GM12878 (cell line): ENCODE measurements around the gene NAP1L4. TPM values are rescaled to one million over a fixed set of nuclear protein-coding genes. Genes with fewer than 3 reads are reported as not detected.

Experiments used
- ATAC-seq: fragments of 200-7000 bp; cut with Tn5 transposase; 3 replicates; pipeline ENCODE4 v1.9.1; 2020; ENCODE audit warnings: mild to moderate bottlenecking, moderate library complexity
- BruUV-seq: library from RNA; stranded (reverse); fragments of 400-500 nt; replicated peaks from 2 replicates; lab custom pipeline; 2021; lab: Mats Ljungman, UMichigan
- CTCF ChIA-PET: fragments of 300-600 bp; sonication (Branson Sonifier 250); formaldehyde crosslinking; extraction: SDS; loops from one replicate; lab custom pipeline; 2021; ENCODE audit warnings: inconsistent platforms; lab: Yijun Ruan, JAX
- POLR2A ChIA-PET: fragments of 350-600 bp; formaldehyde crosslinking; extraction: SDS; loops from one replicate; lab custom pipeline; 2021; ENCODE audit warnings: inconsistent platforms; lab: Charles Lee
- RAD21 ChIA-PET: fragments of 300-600 bp; sonication (Branson Sonifier 250); formaldehyde crosslinking; loops from one replicate; lab custom pipeline; 2023; ENCODE audit warnings: antibody characterized with exemption; ENCODE audit not compliant: unreplicated experiment; lab: Charles Lee
- SMC1A ChIA-PET: fragments of 300-600 bp; sonication (Branson Sonifier 250); formaldehyde crosslinking; loops from one replicate; lab custom pipeline; 2023; ENCODE audit not compliant: unreplicated experiment, uncharacterized antibody; lab: Charles Lee
- DNase-seq: peaks from one replicate; pipeline ENCODE4 v3.0.0-alpha.2; 2011; ENCODE audit warnings: low read depth, low spot score
- FAIRE-seq: peaks from 3 replicates; lab custom pipeline; 2011; peaks lifted over from hg19 to GRCh38; lab: Jason Lieb, UNC
- H2AFZ ChIP-seq: 2 replicates; pipeline ENCODE4 v1.6.0; 2011; ENCODE audit warnings: low read depth, low read length, control low read depth; ENCODE audit not compliant: control insufficient read depth
- H3K27ac ChIP-seq: 2 replicates; pipeline ENCODE4 v1.5.1; 2011; ENCODE audit warnings: control low read depth; ENCODE audit not compliant: control insufficient read depth, insufficient read depth
- H3K27me3 ChIP-seq, 2 experiments: replicated peaks in 1 of 2; 2 replicates each; pipeline versions ENCODE4 v1.6.0 to v1.6.1; 2011; ENCODE audit warnings: low read length in 1 of 2; ENCODE audit not compliant: control insufficient read depth in 2 of 2, insufficient read depth in 2 of 2
- H3K36me3 ChIP-seq, 2 experiments: 2 replicates each; pipeline ENCODE4 v1.5.1; 2011; ENCODE audit warnings: low read length in 1 of 2; ENCODE audit not compliant: control insufficient read depth in 2 of 2, insufficient read depth in 2 of 2
- H3K4me1 ChIP-seq: 2 replicates; pipeline ENCODE4 v1.6.1; 2011; ENCODE audit warnings: mild to moderate bottlenecking, low read length, moderate library complexity, mixed read lengths; ENCODE audit not compliant: control insufficient read depth, insufficient read depth
- H3K4me2 ChIP-seq: 2 replicates; pipeline ENCODE4 v1.6.0; 2011; ENCODE audit warnings: control low read depth; ENCODE audit not compliant: control insufficient read depth, insufficient read depth
- H3K4me3 ChIP-seq: fragments of 200-600 bp; sonication (generic); 2 replicates; pipeline ENCODE4 v1.5.1; 2016
- H3K79me2 ChIP-seq: 2 replicates; pipeline ENCODE4 v1.6.0; 2011; ENCODE audit warnings: low read length; ENCODE audit not compliant: control insufficient read depth, insufficient read depth
- H3K9ac ChIP-seq: 2 replicates; pipeline ENCODE4 v1.8.0; 2011; ENCODE audit warnings: low read length, control low read depth, mixed read lengths; ENCODE audit not compliant: control insufficient read depth, insufficient read depth
- H3K9me3 ChIP-seq: replicated peaks from 3 replicates; pipeline ENCODE4 v1.5.1; 2011; ENCODE audit warnings: mild to moderate bottlenecking, low read length; ENCODE audit not compliant: control insufficient read depth, insufficient read depth
- H4K20me1 ChIP-seq: 2 replicates; pipeline ENCODE4 v1.6.0; 2011; ENCODE audit not compliant: control insufficient read depth, insufficient read depth
- BACH1 ChIP-seq: fragments of 450-650 bp; IDR thresholded peaks from 2 replicates; pipeline ENCODE4 v1.6.1; 2017; ENCODE audit warnings: mild to moderate bottlenecking, borderline replicate concordance
- BCL11A ChIP-seq: IDR thresholded peaks from 2 replicates; pipeline ENCODE4 v1.6.1; 2011; ENCODE audit warnings: low read depth, low read length
- BRCA1 ChIP-seq: IDR thresholded peaks from 2 replicates; pipeline ENCODE4 v1.6.1; 2011; ENCODE audit warnings: low read depth, low read length, improper control_type of control experiment
- CBX5 ChIP-seq: sonication (generic); IDR thresholded peaks from 2 replicates; pipeline ENCODE4 v1.6.1; 2016; ENCODE audit warnings: low read depth, moderate library complexity, mild to moderate bottlenecking, inconsistent platforms
- MXI1 ChIP-seq: fragments of 150-350 bp; IDR thresholded peaks from 2 replicates; pipeline ENCODE4 v1.6.1; 2011; ENCODE audit warnings: low read depth, mild to moderate bottlenecking, inconsistent platforms, low read length, improper control_type of control experiment
- SUZ12 ChIP-seq: fragments of 200-600 bp; sonication (generic); IDR thresholded peaks from one replicate; pipeline ENCODE4 v1.6.1; 2018; ENCODE audit warnings: antibody characterized with exemption, mild to moderate bottlenecking; ENCODE audit not compliant: unreplicated experiment
- WRNIP1 ChIP-seq: IDR thresholded peaks from 2 replicates; pipeline ENCODE4 v1.6.1; 2011; ENCODE audit warnings: low read depth, low read length, improper control_type of control experiment, borderline replicate concordance
- YY1 ChIP-seq: IDR thresholded peaks from 2 replicates; pipeline ENCODE4 v1.6.1; 2011; ENCODE audit warnings: low read depth, mild to moderate bottlenecking, low read length
- WGBS: methylation state at CpG from one replicate; pipeline ENCODE4 v1.1.6; 2016; ENCODE audit warnings: low lambda C conversion rate; ENCODE audit not compliant: insufficient replicate concordance, insufficient coverage; ENCODE audit errors: missing lambda C conversion rate; 5-methylcytosine and 5-hydroxymethylcytosine counted together
- in situ Hi-C: fragments of 300-500 bp; cut with MboI; formaldehyde crosslinking; loops from 9 replicates; pipeline ENCODE4 v1.14.3; 2018; ENCODE audit warnings: mixed read lengths
- intact Hi-C: fragments of 100-400 bp; cut with micrococcal nuclease; formaldehyde crosslinking; loops from one replicate; pipeline ENCODE4 v1.14.2; 2022; ENCODE audit not compliant: unreplicated experiment
- polyA plus RNA-seq, 11 experiments: library from polyadenylated mRNA; depleted of rRNA in 4 of 11; unstranded in 6 of 11; stranded (reverse) in 5 of 11; fragments of >200 nt; fragmentation: Nextera tagmentation in 4 of 11; fragmentation: Illumina TruSeq in 1 of 11; extraction: Ambion mirVana in 4 of 11; extraction: Trizol in 1 of 11; gene quantifications; 1 replicate in 1 of 11; 2 replicates in 10 of 11; pipeline versions ENCODE4 v1.2.1 to v1.2.3, GENCODE V29; 2011 to 2016; ENCODE audit warnings: inconsistent platforms in 2 of 11, missing spikeins in 2 of 11, low read depth in 1 of 11
- total RNA-seq, 4 experiments: library from RNA; depleted of rRNA in 3 of 4; stranded (reverse); fragments of >200 nt in 3 of 4; fragmentation: Illumina TruSeq in 1 of 4; extraction: Trizol in 1 of 4; gene quantifications; 2 replicates each; pipeline versions ENCODE4 v1.2.1 to v1.2.3, GENCODE V29; 2013 to 2021
- TF ChIP-seq, protein P1 (sequence below): IDR thresholded peaks from 2 replicates; pipeline ENCODE4 v1.6.1; 2012; ENCODE audit warnings: improper control_type of control experiment, low read depth, low read length; ENCODE audit not compliant: insufficient replicate concordance
- TF ChIP-seq, protein P2 (sequence below): fragments of 450-650 bp; IDR thresholded peaks from 2 replicates; pipeline ENCODE4 v1.6.1; 2018; ENCODE audit warnings: borderline replicate concordance, mild to moderate bottlenecking; ENCODE audit not compliant: partially characterized antibody
- TF ChIP-seq, protein P3 (sequence below): IDR thresholded peaks from 2 replicates; pipeline ENCODE4 v1.6.1; 2012; ENCODE audit warnings: low read depth, low read length, improper control_type of control experiment
- TF ChIP-seq, protein P4 (sequence below): fragments of 450-650 bp; IDR thresholded peaks from 2 replicates; pipeline ENCODE4 v1.6.1; 2016; ENCODE audit warnings: mild to moderate bottlenecking

NAP1L4 gene
- total and polyA plus RNA-seq, 10 of the 15 experiments (the other 5 are each of a cell fraction or from before 2014, with no cell fraction given) = 24.8 to 198 (median 114) TPM

DNA sequence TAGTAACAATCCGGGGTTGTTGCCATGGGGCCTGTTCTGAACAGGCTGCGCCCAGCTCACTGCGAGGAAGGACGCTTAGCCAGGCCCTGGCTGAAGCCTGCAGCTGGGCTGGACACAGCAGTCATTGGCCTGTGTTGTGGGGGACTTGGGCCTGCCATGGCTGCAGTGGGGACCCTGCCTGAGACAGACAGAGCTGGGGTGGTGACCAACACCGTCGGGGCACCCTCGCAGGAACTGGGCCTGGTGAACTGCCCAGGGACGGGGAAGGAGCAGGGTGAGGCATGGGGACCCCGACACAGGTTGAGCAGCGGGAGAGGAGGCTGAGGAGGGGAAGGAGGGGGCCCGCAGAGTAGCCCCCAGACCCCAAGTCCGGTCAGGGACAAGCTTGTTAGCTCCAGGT is 71.8 kb downstream of the NAP1L4 start (continued):
- TF ChIP-seq, protein P1, sequence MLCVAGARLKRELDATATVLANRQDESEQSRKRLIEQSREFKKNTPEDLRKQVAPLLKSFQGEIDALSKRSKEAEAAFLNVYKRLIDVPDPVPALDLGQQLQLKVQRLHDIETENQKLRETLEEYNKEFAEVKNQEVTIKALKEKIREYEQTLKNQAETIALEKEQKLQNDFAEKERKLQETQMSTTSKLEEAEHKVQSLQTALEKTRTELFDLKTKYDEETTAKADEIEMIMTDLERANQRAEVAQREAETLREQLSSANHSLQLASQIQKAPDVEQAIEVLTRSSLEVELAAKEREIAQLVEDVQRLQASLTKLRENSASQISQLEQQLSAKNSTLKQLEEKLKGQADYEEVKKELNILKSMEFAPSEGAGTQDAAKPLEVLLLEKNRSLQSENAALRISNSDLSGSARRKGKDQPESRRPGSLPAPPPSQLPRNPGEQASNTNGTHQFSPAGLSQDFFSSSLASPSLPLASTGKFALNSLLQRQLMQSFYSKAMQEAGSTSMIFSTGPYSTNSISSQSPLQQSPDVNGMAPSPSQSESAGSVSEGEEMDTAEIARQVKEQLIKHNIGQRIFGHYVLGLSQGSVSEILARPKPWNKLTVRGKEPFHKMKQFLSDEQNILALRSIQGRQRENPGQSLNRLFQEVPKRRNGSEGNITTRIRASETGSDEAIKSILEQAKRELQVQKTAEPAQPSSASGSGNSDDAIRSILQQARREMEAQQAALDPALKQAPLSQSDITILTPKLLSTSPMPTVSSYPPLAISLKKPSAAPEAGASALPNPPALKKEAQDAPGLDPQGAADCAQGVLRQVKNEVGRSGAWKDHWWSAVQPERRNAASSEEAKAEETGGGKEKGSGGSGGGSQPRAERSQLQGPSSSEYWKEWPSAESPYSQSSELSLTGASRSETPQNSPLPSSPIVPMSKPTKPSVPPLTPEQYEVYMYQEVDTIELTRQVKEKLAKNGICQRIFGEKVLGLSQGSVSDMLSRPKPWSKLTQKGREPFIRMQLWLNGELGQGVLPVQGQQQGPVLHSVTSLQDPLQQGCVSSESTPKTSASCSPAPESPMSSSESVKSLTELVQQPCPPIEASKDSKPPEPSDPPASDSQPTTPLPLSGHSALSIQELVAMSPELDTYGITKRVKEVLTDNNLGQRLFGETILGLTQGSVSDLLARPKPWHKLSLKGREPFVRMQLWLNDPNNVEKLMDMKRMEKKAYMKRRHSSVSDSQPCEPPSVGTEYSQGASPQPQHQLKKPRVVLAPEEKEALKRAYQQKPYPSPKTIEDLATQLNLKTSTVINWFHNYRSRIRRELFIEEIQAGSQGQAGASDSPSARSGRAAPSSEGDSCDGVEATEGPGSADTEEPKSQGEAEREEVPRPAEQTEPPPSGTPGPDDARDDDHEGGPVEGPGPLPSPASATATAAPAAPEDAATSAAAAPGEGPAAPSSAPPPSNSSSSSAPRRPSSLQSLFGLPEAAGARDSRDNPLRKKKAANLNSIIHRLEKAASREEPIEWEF = no peak

DNA sequence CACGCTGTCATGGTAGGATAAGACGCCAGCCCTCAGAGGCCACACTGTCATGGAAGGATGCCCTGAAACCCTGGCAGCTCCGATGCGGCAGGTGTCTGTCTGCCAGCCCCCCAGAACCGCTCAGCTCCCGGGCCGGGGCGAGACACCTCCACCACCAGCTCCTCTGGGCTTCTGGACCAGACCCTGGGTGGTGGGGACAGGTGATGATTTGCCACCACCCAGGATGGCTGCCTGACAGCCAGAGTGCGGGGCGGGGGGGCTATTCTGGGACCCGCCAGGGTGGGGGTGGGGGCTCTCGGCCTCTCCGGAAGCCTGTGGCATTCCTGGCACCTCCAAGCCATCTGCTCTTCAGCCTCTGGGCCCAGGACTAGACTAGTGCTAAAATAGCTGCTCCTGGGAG is 72.3 kb downstream of the NAP1L4 start:
- DNase-seq (no peak), ATAC-seq (no peak), FAIRE-seq (no peak)
- RAD21 ChIA-PET = no interaction called here
- in situ Hi-C loops (no loop called here), intact Hi-C loops (no loop called here)
- Histone ChIP-seq H3K4me3 (no peak overlapping the region), H3K9ac (no peak overlapping the region), H3K79me2 (no peaks in the 10 kb centered on the region), H3K4me2 (no peak overlapping the region), H3K9me3 (no peaks in the 10 kb centered on the region), H4K20me1 (no peaks in the 10 kb centered on the region), H3K27ac (no peak overlapping the region), H3K36me3 (no peaks in the 10 kb centered on the region), H3K4me1 (no peaks in the 10 kb centered on the region), H2AFZ (no peak overlapping the region), H3K27me3 (no peaks in the 10 kb centered on the region)
- 42% methylated on average over 13 of the region's 13 CpGs for WGBS
- POLR2A ChIA-PET = no interaction called here
- SMC1A ChIA-PET = no interaction called here
- BruUV-seq = no TSS peak
- CTCF ChIA-PET = no interaction called here
- no peak for TF ChIP-seq CBX5
- TF ChIP-seq BRCA1 = no peak
- TF ChIP-seq SUZ12 = no peak
- no peak for TF ChIP-seq WRNIP1
- TF ChIP-seq, protein P2, sequence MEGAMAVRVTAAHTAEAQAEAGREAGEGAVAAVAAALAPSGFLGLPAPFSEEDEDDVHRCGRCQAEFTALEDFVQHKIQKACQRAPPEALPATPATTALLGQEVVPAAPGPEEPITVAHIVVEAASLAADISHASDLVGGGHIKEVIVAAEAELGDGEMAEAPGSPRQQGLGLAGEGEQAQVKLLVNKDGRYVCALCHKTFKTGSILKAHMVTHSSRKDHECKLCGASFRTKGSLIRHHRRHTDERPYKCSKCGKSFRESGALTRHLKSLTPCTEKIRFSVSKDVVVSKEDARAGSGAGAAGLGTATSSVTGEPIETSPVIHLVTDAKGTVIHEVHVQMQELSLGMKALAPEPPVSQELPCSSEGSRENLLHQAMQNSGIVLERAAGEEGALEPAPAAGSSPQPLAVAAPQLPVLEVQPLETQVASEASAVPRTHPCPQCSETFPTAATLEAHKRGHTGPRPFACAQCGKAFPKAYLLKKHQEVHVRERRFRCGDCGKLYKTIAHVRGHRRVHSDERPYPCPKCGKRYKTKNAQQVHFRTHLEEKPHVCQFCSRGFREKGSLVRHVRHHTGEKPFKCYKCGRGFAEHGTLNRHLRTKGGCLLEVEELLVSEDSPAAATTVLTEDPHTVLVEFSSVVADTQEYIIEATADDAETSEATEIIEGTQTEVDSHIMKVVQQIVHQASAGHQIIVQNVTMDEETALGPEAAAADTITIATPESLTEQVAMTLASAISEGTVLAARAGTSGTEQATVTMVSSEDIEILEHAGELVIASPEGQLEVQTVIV = no peak
- no peak for TF ChIP-seq BACH1
- no peak for TF ChIP-seq YY1
- TF ChIP-seq MXI1 = no peak
- TF ChIP-seq, protein P3, sequence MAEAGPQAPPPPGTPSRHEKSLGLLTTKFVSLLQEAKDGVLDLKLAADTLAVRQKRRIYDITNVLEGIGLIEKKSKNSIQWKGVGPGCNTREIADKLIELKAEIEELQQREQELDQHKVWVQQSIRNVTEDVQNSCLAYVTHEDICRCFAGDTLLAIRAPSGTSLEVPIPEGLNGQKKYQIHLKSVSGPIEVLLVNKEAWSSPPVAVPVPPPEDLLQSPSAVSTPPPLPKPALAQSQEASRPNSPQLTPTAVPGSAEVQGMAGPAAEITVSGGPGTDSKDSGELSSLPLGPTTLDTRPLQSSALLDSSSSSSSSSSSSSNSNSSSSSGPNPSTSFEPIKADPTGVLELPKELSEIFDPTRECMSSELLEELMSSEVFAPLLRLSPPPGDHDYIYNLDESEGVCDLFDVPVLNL = no peak
- no peak for TF ChIP-seq BCL11A
- TF ChIP-seq, protein P4, sequence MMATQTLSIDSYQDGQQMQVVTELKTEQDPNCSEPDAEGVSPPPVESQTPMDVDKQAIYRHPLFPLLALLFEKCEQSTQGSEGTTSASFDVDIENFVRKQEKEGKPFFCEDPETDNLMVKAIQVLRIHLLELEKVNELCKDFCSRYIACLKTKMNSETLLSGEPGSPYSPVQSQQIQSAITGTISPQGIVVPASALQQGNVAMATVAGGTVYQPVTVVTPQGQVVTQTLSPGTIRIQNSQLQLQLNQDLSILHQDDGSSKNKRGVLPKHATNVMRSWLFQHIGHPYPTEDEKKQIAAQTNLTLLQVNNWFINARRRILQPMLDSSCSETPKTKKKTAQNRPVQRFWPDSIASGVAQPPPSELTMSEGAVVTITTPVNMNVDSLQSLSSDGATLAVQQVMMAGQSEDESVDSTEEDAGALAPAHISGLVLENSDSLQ = no peak
